ENCODE data around the gene LARP1B.

DNA sequence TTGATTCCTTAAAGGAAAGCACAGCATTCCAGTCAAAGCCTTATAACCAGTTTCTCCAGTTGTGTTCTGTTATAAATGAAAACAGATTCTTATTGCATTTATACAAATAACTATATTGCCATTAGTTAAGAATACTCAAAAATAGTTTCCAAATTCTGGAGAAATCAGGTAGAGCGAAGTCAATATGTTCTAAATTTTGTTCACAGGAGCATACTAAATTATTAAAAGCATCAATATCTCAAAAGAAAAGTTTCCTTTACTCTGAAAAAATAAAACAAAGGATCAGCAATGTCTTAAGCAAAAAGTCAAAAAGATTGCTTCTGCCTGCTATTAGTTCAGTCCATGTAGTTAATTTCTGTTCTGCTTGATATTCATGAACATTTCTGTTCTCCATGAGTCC, 186.8 kb downstream of the LARP1B start:
- TF ChIP-seq CTCF (IDR thresholded peaks at IDR 0.05) (no peak), EZH2 (IDR thresholded peaks at IDR 0.05; ENCODE audit: borderline replicate concordance, insufficient read depth, low read depth, low read length, poor library complexity, severe bottlenecking) (no peak)

Data from B cell (primary cell).